ENCODE results near the gene CD200R1. TPM values are rescaled to one million over a fixed set of nuclear protein-coding genes. Genes with fewer than 3 reads are reported as not detected.
A peak's percentile ranks its signal among the peaks of the same experiment; 100 is the strongest.

Gene CD200R1
- total RNA-seq, 1 experiment from 2014 or later = not detected

DNA sequence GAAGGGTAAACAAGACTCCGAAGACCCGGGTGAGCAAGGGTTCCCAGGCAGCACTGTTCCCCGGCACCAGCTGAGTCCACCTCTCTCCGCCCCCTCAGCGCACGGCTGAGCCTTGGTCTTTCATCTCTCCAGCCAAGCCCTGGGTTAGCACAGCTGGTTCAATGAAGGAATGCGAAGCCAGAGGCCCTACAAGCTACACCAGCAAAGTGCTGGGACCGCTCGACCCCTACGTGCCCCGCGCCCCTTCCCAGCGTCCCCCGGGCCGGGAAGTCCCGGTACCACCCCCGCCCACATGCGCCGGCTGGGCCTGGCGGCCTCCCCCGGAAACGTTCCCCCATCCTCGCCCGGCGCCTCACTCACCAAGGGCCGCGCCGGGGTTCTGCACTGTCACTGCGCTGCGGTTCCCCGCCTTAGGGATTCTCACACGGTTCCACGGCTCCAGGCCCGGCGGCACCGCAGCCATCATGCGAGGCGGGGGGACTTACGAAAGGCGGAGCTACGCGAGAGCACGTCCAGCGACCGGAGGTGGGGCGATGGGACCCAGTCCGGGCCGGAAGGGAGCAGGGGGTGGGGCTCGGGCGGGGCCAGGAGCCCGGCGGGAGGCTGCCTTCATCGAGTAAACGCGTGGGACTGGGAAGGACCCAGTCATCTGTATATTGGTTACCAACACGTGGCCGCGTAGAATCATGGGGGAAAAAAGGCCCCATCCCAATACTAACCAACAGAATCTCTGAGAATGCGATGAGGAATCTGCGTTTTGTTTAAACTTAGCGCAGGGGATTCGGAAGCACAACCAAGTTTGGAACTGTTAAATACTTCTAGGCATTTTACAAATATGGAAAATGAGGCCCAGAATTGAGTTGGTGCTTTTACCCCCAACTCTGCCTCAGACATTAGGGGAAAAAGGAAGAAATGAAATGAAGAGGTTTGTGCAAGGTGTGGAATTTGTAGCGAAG lies 44.6 kb upstream of the CD200R1 start (continued):
- TF ChIP-seq, protein P1, sequence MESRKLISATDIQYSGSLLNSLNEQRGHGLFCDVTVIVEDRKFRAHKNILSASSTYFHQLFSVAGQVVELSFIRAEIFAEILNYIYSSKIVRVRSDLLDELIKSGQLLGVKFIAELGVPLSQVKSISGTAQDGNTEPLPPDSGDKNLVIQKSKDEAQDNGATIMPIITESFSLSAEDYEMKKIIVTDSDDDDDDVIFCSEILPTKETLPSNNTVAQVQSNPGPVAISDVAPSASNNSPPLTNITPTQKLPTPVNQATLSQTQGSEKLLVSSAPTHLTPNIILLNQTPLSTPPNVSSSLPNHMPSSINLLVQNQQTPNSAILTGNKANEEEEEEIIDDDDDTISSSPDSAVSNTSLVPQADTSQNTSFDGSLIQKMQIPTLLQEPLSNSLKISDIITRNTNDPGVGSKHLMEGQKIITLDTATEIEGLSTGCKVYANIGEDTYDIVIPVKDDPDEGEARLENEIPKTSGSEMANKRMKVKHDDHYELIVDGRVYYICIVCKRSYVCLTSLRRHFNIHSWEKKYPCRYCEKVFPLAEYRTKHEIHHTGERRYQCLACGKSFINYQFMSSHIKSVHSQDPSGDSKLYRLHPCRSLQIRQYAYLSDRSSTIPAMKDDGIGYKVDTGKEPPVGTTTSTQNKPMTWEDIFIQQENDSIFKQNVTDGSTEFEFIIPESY (IDR thresholded peaks at IDR 0.05; ENCODE audit: extremely low read depth, insufficient replicate concordance, low read length) = no peak
- TF ChIP-seq SRF (IDR thresholded peaks at IDR 0.05; ENCODE audit: low read depth) = no peak
- 0 out of 2 replicates have a peak, but pooled peaks have one; percentile 73 for TF ChIP-seq CBX3 (IDR thresholded peaks at IDR 0.05; ENCODE audit: low read depth)
- TF ChIP-seq EZH2 (IDR thresholded peaks at IDR 0.05) = no peak
- TF ChIP-seq YY1 (IDR thresholded peaks at IDR 0.05; ENCODE audit: extremely low read depth, insufficient replicate concordance, low read depth, low read length) = peak; percentile 86
- TF ChIP-seq, protein P2, sequence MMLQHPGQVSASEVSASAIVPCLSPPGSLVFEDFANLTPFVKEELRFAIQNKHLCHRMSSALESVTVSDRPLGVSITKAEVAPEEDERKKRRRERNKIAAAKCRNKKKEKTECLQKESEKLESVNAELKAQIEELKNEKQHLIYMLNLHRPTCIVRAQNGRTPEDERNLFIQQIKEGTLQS (IDR thresholded peaks at IDR 0.05) = no peak
- peak; percentile 52; the same call in 1 of the 2 replicates for TF ChIP-seq POLR2AphosphoS5 (IDR thresholded peaks at IDR 0.05; ENCODE audit: low read depth, low read length)
- TF ChIP-seq RAD21 (IDR thresholded peaks at IDR 0.05; ENCODE audit: low read depth) = no peak
- peak; percentile 86 for TF ChIP-seq EGR1 (IDR thresholded peaks at IDR 0.05; ENCODE audit: low read depth)
- TF ChIP-seq, protein P3, sequence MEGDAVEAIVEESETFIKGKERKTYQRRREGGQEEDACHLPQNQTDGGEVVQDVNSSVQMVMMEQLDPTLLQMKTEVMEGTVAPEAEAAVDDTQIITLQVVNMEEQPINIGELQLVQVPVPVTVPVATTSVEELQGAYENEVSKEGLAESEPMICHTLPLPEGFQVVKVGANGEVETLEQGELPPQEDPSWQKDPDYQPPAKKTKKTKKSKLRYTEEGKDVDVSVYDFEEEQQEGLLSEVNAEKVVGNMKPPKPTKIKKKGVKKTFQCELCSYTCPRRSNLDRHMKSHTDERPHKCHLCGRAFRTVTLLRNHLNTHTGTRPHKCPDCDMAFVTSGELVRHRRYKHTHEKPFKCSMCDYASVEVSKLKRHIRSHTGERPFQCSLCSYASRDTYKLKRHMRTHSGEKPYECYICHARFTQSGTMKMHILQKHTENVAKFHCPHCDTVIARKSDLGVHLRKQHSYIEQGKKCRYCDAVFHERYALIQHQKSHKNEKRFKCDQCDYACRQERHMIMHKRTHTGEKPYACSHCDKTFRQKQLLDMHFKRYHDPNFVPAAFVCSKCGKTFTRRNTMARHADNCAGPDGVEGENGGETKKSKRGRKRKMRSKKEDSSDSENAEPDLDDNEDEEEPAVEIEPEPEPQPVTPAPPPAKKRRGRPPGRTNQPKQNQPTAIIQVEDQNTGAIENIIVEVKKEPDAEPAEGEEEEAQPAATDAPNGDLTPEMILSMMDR (IDR thresholded peaks at IDR 0.05 in 2 of 3, conservative IDR thresholded peaks at IDR 0.05 in 1 of 3; ENCODE audit: borderline replicate concordance in 1 of 3, insufficient read depth in 1 of 3, low read depth in 2 of 3, low read length in 2 of 3) = no peak
- no peak for TF ChIP-seq TCF7L2 (IDR thresholded peaks at IDR 0.05; ENCODE audit: borderline replicate concordance, extremely low read depth, insufficient read depth, insufficient read length)
- TF ChIP-seq CEBPB (IDR thresholded peaks at IDR 0.05; ENCODE audit: low read depth) = no peak; the same call in 1 of the 2 replicates

Data from HCT116 (cell line).